Neural progenitor cell (in vitro differentiated cells): ENCODE data around the gene GOLGA3.

Source experiments
- CTCF ChIP-seq: fragments of 200-600 bp; sonication (generic); IDR thresholded peaks from 2 replicates; pipeline ENCODE4 v1.5.1; 2017; ENCODE audit warnings: antibody characterized with exemption, mild to moderate bottlenecking
- EZH2phosphoT487 ChIP-seq: fragments of 200-600 bp; sonication (generic); IDR thresholded peaks from 2 replicates; pipeline ENCODE4 v1.6.1; 2017; ENCODE audit warnings: antibody characterized with exemption

- no peak for TF ChIP-seq CTCF
- no peak for TF ChIP-seq EZH2phosphoT487
Observed at GRCh38 chr12:132727091-132727794, 101.4 kb downstream of the GOLGA3 start.
